ENCODE data around the gene IFITM10. TPM values are rescaled to one million over a fixed set of nuclear protein-coding genes. Genes with fewer than 3 reads are reported as not detected.

The IFITM10 gene
- polyA plus RNA-seq, 3 donors: 0.19 to 0.34 (median 0.31) TPM

GRCh38 chr11:1740786-1741530 lies 9.4 kb downstream of the IFITM10 start:
- no peak for DNase-seq

GRCh38 chr11:1739576-1739975 lies 10.8 kb downstream of the IFITM10 start:
- no peak for DNase-seq

- DNase-seq: no peak
Observed at GRCh38 chr11:1738380-1738779, 12.0 kb downstream of the IFITM10 start.

- DNase-seq: no peak
Observed at GRCh38 chr11:1737080-1737757, 13.2 kb downstream of the IFITM10 start.

GRCh38 chr11:1736447-1736992 lies 13.9 kb downstream of the IFITM10 start:
- no peak for DNase-seq

- DNase-seq: no peak
Observed at GRCh38 chr11:1735271-1735670, 15.1 kb downstream of the IFITM10 start.

GRCh38 chr11:1734641-1735081 lies 15.7 kb downstream of the IFITM10 start:
- no peak for DNase-seq

- no peak for DNase-seq
Observed at GRCh38 chr11:1733716-1734640, 16.4 kb downstream of the IFITM10 start.

GRCh38 chr11:1733009-1733715 lies 17.2 kb downstream of the IFITM10 start:
- DNase-seq: no peak

- DNase-seq: no peak
Observed at GRCh38 chr11:1732418-1733008, 17.9 kb downstream of the IFITM10 start.

- DNase-seq: no peak
Observed at GRCh38 chr11:1731451-1732059, 18.8 kb downstream of the IFITM10 start.

- DNase-seq: no peak
Observed at GRCh38 chr11:1730059-1730629, 20.3 kb downstream of the IFITM10 start.

- DNase-seq: no peak
Observed at GRCh38 chr11:1729692-1730011, 20.7 kb downstream of the IFITM10 start.

GRCh38 chr11:1728931-1729691 lies 21.3 kb downstream of the IFITM10 start:
- no peak for DNase-seq

GRCh38 chr11:1728301-1728700 lies 22.1 kb downstream of the IFITM10 start:
- no peak for DNase-seq

- DNase-seq: no peak
Observed at GRCh38 chr11:1727861-1728260, 22.5 kb downstream of the IFITM10 start.

GRCh38 chr11:1727096-1727690 lies 23.2 kb downstream of the IFITM10 start:
- no peak for DNase-seq

- no peak for DNase-seq
Observed at GRCh38 chr11:1719781-1720180, 30.6 kb downstream of the IFITM10 start.

GRCh38 chr11:1718326-1718725 lies 32.1 kb downstream of the IFITM10 start:
- DNase-seq: no peak

Measured in renal pelvis (tissue), 4 donors.